CD4-positive, alpha-beta T cell treated with Interleukin-15 for 1 hour (primary cell): ENCODE measurements around the gene JAG1.
"Not testable (repeated sequence)": the region's sequence is repeated elsewhere in the genome, so short reads cannot be mapped to it uniquely, and the experiment has no call there.

Experiments
- DNase-seq: peaks from one replicate; pipeline ENCODE4 v3.0.0-alpha.2; 2020

The JAG1 gene

DNA sequence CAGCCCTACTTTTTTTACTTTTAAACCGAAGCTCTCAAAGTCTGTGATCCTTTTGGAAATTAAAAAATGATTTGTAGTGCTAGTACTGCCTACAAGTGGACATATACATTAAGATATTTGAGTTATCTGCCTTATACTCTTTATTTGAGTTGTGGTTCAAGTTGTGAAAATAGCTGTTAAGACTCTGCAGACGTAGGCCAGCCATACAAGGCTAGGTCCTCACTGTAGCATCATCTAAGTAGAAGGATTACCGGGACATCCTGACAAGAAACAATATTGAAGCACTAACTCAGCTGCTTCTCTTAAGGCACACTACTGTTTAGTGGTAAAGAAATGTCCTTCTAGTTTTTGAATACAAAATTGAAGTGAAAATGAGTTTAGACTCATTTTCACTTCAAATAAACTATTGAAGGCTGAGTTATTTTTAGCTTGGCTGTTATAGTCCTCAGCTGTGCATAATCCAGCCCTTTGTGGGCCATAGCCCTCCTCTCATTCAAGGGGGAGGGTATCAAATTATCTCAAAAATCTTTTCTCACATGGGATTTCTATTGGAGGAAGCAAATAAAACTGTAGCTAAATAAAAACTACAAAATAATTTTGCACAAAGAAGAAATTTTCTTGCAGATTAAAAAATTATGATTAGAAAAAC, 68.1 kb downstream of the JAG1 start:
- no peak for DNase-seq

DNA sequence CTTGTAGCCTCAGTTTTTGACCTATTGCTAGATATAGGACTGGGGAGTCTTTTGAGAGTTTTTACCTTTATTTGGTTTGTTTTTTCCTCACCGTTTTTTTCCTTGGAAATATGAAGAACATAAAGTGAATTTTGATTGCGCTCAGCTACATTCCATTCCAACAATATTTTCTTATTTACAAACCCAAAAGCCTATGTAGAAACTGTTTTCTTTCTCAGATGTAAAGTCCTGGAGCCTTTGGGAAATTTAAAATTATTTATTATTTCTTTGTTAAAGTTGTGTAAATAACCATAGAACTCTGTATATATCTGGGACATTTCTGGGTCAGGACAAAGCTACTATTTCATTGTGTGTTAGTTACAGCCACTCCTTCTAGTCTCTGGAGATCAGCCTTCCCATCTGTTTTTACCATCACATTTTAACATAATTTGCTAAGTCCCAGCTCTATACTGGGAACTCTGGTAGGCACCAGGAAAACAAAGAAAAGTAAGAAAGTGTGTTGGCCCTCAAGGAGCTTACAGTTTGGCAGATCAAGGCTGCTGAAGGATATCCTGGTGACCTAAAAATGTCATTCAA, 68.8 kb downstream of the JAG1 start:
- no peak for DNase-seq

DNA sequence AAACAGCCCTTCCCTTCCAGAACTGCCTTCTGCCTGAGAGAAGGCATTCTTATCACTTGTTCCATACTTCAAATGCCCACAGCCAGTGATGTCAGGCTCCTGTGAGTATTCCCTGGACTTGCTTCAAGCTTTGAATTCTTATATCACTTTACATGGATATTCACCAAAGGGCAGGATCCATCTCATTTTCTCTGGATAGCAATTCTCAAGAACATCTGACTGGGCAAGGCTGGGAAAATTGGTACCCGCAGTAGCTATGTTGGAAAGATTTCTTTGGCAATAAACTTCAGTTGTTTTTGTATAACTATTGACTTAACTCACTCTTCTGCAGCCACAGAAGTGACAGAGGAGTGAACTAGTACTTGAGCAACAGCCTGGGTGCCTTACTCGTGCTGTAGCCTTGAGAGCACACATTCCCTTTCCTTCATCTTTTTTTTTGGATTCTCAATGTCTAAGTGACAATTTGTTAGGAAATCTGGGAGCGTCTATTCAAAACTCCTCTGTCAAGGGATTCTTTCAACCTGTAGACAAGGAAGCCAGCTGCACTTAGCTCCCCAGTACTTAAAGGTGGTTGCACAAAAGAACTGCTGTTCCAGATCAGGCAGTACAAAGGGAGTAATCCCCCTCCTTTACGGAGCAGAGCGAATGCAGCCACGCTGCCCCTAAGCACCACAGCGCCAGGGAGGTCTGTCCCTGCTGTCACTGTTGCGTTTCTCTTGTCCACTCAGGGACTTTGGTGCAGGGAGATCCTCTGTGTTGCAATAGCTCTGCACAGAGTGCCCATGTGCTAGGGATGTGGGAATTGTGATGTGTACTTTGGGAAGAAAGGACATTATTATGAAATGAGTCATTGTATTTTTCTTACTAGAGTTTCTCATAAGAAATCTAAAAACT, 69.6 kb downstream of the JAG1 start:
- no peak for DNase-seq

DNA sequence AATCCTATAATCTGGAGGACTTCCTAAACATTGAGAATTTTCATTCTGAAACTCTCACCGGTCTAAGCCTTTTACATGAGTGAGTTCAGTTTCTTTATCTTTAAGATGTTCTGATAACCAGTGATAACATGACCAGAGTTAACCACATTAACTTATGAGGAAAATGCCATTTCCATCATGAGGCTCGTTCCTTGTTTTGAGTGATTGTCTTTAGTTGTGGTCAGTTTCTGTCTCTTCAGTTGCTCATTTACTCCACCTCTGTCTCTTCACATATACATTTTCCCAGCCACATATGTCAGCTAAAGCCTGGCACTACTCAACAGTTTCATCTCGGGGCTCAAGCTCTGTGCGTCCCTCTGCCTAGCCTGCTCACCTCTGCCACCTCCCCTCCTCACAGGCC, 70.4 kb downstream of the JAG1 start:
- DNase-seq, result no peak

DNA sequence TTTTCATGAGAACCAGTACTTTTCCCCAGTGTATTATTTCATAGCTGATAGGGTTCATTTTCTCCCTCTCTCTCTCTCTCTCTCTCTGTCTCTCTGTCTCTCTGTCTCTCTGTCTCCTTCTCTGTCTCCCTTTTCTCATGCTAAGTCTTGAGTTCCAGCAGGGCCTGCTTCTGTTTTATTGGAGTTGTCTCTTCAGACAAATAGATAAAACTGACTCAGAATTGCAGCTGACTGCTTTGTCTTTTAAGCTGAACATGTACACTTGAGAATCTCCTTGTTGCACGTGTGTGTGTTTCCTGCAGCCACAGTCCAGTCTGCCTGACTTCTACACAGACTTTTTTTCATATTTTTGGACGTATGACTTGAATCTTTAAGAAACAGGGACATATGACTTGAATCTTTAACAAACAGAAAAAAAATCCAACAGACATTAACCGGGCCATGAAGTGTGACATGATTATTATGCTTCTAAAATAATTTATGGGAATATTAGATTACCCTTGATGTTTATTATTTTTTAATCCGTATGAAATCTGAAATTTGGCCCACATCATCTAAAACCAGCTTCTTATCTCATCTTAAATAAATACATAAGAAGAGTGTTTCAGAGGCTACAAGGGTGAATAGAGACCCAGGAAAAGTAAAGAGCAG, 71.5 kb downstream of the JAG1 start:
- no peak for DNase-seq

DNA sequence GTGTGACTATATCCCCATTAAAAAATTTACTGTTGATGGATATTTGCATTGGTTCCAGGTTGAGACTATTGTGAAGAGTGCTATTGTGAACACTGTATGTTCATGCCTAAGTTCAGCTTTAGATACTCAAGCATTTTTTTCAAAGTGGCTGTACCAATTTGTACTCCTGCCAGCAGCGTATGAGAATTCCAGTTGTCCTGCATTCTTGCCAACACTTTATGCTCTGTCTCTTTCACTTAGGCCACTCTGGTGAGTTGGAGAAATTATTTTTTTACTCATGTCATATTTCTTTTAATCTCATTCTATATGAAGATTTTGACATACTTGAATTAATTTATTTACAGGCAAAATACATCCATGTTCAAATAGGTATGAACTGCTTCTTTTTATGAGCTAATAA, 76.2 kb downstream of the JAG1 start:
- no peak for DNase-seq

DNA sequence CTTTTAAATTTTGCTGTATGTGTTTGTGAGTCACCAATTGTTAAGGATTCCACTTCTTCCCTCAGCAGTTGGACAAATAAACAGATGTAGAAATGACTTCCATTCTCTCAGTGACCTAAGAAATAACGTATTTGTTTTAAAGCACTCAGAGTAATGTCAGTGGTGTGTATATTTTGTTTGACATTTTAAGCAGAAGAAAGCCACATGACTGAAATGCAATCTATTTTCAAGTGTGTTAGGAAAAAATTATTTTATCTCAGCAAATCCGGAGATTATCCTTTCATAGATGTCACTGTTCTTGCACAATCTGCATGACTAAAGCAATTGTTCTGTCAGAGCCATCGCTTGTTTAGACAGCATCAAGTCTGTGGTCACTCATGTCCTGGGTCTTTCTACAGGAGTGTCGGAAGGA, 77.1 kb downstream of the JAG1 start:
- no peak for DNase-seq

DNA sequence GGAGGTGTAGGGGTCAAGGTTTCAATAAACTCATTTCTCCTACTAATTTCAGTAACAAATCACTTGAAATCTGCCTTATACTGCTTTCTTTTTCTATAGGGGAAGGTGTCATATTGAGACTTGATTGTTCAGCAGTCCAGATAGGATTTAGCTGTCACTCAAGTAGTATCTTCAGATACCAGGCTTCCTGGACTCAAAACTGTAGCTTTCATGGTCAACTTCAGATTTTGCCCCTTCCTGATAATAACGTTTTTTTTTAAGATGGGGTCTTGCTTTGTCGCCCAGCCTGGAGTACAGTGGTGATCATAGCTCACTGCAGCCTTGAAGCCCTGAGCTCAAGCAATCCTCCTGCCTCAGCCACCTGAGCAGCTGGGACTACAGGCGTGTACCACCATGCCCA, 77.8 kb downstream of the JAG1 start:
- no peak for DNase-seq

DNA sequence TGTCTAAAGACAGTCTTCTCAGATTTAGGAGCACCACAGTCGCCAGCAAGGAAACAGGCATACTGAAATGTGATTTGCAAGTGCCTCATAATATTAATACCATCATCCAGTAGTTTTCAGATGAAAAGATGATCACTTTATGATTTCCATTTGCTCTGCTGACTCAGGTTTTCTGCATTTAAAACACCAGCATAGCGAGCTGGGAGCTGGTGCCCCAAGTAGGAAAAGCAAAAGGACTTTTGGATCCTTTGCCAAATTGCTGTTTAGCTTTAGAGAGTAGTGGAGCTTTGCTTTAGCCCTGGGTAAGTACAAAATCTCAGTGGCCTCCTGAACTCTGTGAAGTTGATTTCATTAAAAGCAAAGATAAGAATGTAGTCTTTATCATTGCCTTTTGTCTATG, 78.5 kb downstream of the JAG1 start:
- no peak for DNase-seq

DNA sequence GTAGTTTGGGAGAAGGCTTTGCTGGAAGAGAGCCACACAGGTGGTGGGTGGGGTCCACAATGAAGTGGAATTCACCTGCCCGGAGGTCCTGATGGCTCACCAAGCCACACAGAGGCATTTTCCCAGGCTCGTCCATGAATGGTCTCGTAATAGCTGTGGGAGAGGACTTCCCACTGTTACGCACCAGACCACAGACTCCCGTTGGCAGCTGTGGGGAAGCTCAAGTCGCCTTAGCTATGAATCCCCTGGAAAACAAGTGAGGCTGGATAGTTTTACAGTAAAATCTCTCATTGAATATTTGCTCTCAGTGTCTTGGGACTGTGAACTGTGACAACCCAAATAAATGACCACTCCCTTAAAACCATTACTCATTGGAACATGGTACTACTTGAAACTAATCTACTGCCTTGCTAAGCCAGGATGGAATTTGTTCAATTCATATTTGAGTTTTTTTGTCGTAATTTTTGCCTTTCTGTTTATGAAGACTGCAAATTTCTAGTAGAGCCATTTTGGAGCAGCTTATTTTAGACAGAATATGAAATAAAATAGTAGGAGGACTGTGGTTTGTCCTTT, 79.4 kb downstream of the JAG1 start:
- DNase-seq, result no peak

DNA sequence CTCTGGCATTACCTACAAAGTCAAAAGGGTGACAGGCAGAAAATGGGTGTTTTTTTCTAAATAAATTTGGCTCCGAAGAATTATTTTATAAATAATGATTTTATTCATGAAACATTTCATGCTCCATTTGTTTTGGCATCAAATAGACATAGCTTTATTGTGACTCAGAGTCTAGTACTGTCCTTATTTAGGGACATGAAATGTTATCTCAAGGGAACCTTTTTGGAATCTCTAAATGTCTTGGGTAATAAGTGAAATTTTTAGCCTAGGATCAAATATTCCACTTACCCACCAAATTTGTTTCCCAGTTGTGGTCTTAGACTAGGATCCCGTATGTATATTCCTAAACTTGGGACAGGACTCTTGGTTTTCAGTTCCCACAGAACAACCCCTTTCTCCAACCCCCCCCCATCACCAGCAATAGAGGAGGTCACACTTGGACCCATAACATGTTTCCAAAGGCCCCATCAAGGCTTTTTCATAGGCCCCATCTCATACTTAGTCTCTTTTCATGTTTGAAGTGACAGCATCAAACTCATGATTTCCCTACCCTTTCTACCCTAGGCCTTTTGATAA, 81.8 kb downstream of the JAG1 start:
- no peak for DNase-seq

DNA sequence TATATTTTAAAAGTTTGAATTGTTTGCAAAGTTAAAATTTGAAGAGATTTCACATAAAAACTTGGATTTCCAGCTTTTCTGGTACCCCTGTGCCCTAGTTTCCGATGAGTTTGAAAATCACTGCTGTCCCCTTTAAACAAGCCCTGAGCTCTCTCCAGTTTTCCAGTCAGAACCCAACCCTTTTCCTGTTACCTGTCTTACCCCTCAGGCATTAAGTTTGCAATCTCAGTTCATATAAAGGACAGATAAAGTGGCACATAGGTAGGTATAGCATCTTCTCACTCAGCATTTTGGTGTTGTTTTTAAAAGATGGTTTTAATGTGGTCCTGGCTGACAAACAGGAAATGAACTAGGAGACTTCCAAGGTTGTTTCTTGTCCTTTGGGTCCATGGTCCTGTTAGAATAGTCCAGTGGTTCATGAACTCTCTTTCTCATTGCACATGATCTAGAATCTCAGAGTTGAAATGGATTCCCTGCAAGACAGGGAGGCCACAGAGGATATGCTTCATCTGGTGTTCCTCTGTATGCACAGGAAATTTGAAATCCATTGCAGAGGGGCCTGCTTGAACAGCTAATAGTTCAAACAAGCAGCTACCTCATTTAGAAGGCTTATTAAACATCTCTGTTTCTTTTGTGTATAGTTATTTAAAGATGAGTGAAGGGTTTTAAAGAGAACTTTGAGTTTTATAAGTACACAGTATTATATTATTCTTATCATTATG, 82.7 kb downstream of the JAG1 start:
- DNase-seq, result no peak

DNA sequence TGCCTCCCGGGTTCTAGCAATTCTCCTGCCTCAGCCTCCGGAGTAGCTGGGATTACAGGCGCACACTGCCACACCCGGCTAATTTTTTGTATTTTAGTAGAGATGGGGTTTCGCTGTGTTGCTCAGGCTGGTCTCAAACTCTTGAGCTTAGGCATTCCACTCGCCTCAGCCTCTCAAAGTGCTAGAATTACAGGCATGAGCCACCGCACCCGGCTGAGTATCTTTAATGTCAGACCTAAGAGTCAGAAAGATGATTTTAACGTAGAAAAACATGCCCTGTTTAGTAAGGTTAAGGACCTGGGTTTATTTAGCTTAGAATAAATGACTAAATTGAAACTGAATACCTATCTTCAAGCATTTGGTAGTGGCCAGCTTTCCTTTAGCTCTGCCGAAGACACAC, 83.4 kb downstream of the JAG1 start:
- DNase-seq, result not testable (repeated sequence)
